HG03432 (cell line): ENCODE measurements around the gene BBS12.

Source experiments
- ATAC-seq: cut with Tn5 transposase; IDR thresholded peaks from one replicate; pipeline ENCODE4 v1.9.1; 2021; ENCODE audit warnings: mild to moderate bottlenecking, moderate library complexity; ENCODE audit not compliant: unreplicated experiment

Gene BBS12

GRCh38 chr4:122793811-122794210 is 61.3 kb downstream of the BBS12 start:
- no peak for ATAC-seq
